Fibroblast of peridontal ligament (primary cell): ENCODE data around the gene C2CD2.
"Not testable (repeated sequence)": the region's sequence is repeated elsewhere in the genome, so short reads cannot be mapped to it uniquely, and the experiment has no call there.

Experiments used
- DNase-seq: peaks from one replicate; pipeline ENCODE4 v3.0.0-alpha.2; 2010; ENCODE audit errors: extremely low read depth

Gene C2CD2

DNA sequence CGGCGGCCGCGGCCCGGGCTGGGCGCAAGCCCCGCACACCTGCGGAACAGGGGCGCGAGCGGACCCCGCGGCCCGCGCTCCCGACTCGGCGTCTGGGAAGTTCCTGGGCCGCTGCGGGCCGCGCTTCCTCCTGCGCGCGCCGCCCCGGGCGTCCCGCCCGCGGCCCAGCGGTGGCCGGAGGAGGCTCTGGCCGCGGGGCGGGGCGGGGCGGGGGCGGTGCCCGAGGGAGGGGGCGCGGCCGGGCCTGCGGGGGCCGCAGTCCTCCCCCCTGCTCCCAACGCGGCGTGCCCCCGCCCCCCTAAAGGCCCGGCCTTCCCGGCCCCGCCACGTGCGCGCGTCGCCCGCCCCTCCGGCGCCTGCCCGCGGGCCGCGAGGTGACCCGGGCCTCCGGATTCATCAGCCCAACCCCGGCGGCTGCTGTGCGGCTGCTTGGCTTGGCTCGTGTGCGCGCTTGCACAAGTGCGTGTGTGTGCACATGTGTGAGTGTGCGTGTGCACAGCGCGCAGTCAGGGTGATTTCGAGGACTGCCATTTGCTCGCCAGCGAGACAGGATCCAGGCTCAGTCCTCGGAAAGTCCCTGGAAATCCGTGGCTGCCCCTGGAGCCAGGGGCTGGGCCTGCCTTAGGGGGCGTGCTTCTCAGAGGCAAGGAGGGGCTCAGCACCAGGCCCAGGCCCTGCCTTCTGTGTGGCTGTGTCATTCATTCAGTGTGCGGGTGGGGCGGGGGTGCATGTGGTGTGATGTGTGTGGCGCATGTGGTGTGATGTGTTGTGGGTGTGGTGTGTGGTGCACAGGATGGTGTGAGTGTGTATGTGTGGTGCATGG lies at the start of gene C2CD2:
C2CD2 (minus strand) TSS at position 188 of the 823 bp plus-strand sequence. CDS start 370 bp downstream, outside the sequence.
- peak; percentile 49 for DNase-seq

DNA sequence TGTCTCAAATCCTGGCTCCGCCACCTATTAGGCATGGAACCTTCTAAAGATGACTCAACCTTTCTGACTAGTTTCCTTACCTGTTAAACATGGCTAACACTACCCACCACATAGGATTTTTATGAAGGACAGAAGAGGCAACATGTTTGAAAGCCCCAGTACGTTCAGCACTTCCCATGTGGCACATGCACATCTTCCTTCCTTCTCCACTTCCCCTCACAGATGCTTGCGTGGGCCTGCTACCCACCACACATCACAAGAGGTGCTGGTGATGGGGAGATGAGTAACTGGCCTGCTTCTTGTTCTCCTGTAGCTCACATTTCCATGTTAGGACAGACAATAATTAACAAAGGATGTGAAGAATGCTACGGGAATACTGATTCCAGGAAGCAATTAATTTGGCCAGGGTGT lies 49.2 kb upstream of the C2CD2 start:
- DNase-seq = no peak

DNA sequence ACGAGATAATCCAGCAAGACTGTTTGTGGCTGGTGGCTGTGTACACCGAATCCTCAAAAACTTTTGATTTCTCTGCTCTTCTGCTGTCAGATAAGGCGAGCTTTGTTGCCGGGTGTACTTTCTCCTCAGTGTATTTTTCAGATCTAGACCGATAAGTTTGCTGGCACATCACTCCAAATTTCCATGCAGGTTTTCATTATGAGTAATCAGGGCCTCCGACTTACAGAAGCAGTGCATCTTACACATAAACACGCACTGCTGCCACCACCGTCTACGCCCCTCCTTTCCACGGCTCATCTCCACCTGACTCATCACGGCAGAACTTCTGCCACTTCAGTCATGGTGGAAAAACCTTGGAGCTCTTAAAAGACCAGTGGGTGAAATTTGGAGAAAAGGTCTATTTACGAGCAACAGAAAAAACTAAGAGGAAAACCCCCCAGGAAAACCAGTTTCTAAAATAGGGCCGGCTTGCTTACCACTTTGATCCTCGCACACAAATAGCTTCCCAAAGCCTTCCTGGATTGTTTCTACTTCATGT lies 48.7 kb upstream of the C2CD2 start:
- DNase-seq = peak; percentile 87

DNA sequence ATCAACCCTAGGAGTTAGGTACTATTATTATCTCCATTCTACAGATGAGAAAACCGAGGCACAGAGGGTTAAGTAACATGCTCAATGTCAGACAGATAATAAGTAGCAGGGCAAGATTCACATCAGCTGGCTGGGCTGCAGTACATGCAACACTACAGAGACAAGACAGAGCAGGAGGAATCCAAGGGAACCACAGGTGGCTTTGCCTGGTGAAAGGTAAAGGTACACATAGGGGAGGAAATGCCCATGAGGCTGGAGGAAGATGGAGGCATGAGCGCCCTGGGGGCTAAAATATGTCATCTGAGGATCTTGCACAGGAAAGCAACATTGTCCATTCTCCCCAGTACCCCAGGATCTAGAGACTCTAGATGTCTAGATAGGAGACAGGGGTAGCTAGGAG lies 48.0 kb upstream of the C2CD2 start:
- no peak for DNase-seq

DNA sequence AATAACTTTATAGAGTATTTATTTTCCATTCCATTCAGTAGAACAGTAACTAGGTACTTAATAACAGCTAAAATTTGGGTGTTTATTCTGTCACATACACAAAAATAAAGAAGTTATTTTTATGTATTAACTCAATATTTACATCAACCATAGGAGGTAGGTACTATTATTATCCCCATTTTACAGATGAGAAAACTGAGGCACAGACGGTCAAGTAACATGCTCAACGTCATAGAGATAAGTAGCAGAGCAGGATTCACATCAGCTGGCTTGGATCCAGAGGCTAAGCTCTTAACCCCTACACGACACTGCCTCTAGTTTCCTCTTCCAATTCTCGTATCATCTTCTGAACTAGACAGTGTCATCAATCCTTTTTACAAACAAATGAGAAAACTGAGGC lies 47.1 kb upstream of the C2CD2 start:
- no peak for DNase-seq

- no peak for DNase-seq
These were observed 43.8 kb upstream of the C2CD2 start for GRCh38 chr21:41997657-41998056.

GRCh38 chr21:41995577-41995976 lies 41.8 kb upstream of the C2CD2 start:
- no peak for DNase-seq

GRCh38 chr21:41994613-41995012 lies 40.8 kb upstream of the C2CD2 start:
- not testable (repeated sequence) for DNase-seq

DNA sequence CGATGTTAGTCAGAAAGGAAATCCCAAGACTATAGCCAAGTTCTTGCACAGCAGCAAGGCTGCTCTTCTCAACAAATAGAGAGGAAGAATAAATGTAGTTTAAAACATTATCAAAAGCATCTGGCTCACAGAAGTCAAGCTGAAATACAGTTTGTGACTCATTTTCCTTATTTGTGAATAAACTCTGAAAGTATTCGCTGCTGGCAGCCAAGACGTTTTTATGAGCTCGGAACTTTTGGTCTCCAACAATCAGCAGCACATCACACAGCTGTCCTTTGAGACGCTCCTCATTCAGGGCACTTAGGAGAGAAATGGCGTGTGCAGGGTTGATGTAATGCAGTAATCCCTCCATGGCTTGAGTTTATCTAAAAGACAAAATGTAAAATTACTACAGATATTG lies 39.9 kb upstream of the C2CD2 start:
- peak; percentile 93 for DNase-seq

GRCh38 chr21:41992576-41992975 lies 38.8 kb upstream of the C2CD2 start:
- no peak for DNase-seq

GRCh38 chr21:41991659-41992058 lies 37.8 kb upstream of the C2CD2 start:
- no peak for DNase-seq

- DNase-seq = no peak
These were observed 35.9 kb upstream of the C2CD2 start for GRCh38 chr21:41989698-41990097.

DNA sequence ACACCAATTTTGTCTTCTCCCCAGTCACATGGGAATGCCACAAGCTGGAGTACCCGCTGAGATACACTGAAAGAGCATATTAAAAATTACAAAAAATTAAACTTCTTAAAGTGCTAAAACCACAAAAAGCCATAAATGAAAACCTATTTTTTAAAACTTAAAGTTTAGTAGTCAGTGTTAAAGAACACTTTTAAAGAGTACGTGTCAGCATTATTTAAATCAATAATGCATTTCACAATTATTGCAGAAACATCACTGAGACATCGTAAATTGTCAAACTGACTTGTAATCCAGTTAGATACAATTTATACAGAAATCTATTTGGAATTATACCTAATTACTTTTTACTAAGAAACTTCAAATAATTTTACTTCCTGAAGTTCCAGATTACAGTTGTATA lies 33.5 kb upstream of the C2CD2 start:
- no peak for DNase-seq

GRCh38 chr21:41985662-41986416 lies 32.0 kb upstream of the C2CD2 start:
- no peak for DNase-seq

- DNase-seq = no peak
These were observed 29.4 kb upstream of the C2CD2 start for GRCh38 chr21:41983229-41983628.

DNA sequence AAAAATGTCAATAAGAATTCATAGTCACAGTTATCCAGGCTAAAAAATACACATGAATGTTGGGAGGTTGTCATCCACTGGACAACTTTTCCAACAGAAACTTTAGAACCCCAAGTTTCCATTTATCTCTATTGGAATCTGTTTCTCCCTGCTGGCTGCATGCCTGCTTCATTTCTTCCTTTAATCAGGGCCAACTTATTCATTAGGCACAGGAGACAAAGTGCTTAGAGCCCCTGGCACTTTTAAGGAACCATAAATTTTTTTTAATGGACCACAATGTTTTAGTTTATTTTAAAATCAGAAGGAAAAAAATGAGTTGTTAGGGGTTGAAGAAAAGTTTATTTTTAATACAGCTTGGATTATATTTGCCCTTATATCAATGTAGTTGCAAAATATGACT lies 26.7 kb upstream of the C2CD2 start:
- no peak for DNase-seq

DNA sequence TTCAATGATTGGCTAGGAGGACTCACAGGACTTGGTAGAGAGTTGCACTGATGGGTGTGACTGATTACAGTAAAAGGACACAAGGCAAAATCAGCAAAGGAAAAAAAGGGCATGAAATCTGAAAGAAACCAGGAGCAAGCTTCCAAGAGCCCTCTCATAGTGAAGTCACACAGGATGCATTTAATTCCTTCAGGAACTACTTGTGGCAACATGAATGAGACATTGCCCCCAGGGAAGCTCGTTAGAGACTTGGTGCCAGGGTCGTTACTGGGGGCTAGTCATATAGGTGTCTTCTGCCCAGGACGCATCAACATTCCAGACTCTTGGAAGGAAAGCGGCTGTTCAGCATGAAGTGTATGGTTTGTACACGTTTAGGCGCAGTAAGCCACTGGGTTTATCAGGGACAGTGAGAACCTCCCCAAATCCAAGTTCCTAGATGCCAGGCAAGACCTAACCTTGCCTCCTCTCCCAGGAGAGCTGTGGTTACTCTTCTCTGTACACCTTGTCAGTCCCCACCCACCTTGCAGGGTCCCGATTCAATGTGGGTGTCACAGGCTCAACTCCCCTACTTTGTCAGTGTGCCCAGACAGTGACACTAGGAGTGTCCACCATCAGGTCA lies 26.0 kb upstream of the C2CD2 start:
- no peak for DNase-seq

GRCh38 chr21:41979335-41979734 lies 25.5 kb upstream of the C2CD2 start:
- no peak for DNase-seq

DNA sequence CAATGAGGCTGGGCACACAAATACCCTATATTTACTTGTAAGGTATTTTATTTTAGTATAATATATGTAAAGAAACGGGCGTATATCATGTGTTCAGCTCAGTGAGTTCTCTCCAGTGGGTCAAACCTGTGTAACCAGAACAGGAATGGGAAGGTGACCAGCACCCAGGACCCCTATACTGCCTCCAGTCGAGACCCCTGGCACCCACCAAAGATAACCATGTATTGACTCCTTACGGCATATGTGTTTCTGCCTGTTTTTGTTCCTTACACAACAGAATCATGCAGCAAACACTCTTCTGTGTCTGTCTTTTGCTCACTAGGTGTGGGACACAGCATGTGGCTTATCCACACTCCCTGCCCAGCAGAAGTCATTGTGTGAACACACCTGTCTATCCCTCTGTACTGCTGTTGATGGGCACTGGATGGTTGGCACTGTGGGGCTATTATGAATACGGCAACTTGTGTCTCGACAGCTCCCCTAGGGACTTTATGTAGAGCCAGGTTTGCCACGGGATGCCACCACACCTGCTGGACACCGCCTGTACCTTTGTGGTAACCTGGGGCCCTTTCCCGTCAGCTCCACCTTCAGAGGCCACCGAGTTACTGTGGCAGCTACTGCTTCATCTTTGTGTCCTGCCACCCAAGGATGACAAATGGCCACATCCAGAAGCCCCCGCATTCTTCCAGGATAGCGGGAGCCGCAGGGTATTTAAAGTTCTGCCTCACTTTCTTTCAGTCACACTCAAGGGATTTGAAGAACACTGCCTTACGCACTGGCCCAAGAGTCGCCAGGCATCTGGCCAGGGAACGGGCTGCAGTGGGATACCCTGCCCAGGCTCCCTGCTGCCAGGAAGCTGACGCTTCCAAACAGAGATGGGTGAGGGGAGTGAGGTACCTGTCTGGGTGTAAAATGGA lies 23.5 kb upstream of the C2CD2 start:
- no peak for DNase-seq

- no peak for DNase-seq
These were observed 22.8 kb upstream of the C2CD2 start for GRCh38 chr21:41976611-41977010.
